WI38 (cell line): Measurements from ENCODE around the gene GLUD2.

Experiments used
- H3K4me3 ChIP-seq: 2 replicates; pipeline ENCODE4 v1.5.1; 2011; ENCODE audit warnings: low read depth, mild to moderate bottlenecking, control low read depth, low read length
- TF ChIP-seq, protein P1 (sequence below): IDR thresholded peaks from 2 replicates; pipeline ENCODE4 v1.5.1; 2012; ENCODE audit warnings: low read depth, mild to moderate bottlenecking, control low read depth, low read length

Gene GLUD2

DNA sequence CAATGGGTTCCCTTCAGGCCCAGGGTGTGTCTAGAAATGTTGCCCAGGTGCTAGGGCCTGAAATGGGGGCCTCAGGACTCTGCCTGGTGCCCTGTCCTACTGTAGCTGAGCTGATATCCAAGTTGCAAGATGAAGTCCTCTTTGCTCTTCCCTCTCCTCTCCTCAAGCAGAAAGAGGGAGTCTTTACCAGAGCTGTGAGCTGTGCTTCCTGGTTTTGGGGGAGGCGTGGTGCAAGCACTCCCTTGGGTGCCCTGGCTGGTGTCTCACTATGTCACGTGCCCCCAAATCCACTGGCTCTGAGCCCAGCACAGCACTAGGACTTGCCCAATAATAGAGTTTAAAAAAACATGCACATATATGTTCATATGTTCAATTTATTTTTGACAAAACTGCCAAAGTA lies 32.6 kb upstream of the GLUD2 start:
- H3K4me3 ChIP-seq = no peak overlapping the region
- TF ChIP-seq, protein P1, sequence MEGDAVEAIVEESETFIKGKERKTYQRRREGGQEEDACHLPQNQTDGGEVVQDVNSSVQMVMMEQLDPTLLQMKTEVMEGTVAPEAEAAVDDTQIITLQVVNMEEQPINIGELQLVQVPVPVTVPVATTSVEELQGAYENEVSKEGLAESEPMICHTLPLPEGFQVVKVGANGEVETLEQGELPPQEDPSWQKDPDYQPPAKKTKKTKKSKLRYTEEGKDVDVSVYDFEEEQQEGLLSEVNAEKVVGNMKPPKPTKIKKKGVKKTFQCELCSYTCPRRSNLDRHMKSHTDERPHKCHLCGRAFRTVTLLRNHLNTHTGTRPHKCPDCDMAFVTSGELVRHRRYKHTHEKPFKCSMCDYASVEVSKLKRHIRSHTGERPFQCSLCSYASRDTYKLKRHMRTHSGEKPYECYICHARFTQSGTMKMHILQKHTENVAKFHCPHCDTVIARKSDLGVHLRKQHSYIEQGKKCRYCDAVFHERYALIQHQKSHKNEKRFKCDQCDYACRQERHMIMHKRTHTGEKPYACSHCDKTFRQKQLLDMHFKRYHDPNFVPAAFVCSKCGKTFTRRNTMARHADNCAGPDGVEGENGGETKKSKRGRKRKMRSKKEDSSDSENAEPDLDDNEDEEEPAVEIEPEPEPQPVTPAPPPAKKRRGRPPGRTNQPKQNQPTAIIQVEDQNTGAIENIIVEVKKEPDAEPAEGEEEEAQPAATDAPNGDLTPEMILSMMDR = no peak

GRCh38 chrX:121028419-121028818 lies 19.0 kb upstream of the GLUD2 start:
- no peak overlapping the region for H3K4me3 ChIP-seq
- TF ChIP-seq, protein P1 = no peak

GRCh38 chrX:121030083-121030482 lies 17.3 kb upstream of the GLUD2 start:
- TF ChIP-seq, protein P1 = no peak
- H3K4me3 ChIP-seq = no peak overlapping the region

- no peak overlapping the region for H3K4me3 ChIP-seq
- TF ChIP-seq, protein P1 = no peak
Observed at GRCh38 chrX:121032531-121032930, 14.9 kb upstream of the GLUD2 start.

GRCh38 chrX:121036137-121036536 lies 11.3 kb upstream of the GLUD2 start:
- H3K4me3 ChIP-seq = no peak overlapping the region
- TF ChIP-seq, protein P1 = no peak

- TF ChIP-seq, protein P1 = no peak
- H3K4me3 ChIP-seq = no peak overlapping the region
Observed at GRCh38 chrX:121036951-121037350, 10.5 kb upstream of the GLUD2 start.

DNA sequence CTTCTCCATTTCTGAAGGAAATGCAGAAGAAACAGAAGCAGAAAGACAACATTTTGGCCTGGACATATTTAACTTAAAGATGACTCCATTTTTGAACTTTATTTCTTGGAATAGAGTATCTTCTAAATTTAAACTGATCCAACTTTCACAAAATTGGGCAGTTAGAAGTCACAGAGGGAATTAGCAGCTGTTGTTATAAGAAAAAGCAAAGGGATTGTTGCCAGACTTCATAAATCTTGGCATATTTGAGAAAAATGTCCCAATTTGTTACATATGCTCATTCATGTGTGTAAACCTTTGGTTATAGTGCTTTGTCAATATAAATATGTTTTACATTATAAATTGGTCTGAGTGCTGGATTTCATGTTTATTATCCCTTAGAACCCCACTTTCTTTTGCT lies 3.4 kb downstream of the GLUD2 start:
- no peak overlapping the region for H3K4me3 ChIP-seq
- TF ChIP-seq, protein P1 = no peak
